ENCODE measurements around the gene DLGAP1.

Gene DLGAP1

DNA sequence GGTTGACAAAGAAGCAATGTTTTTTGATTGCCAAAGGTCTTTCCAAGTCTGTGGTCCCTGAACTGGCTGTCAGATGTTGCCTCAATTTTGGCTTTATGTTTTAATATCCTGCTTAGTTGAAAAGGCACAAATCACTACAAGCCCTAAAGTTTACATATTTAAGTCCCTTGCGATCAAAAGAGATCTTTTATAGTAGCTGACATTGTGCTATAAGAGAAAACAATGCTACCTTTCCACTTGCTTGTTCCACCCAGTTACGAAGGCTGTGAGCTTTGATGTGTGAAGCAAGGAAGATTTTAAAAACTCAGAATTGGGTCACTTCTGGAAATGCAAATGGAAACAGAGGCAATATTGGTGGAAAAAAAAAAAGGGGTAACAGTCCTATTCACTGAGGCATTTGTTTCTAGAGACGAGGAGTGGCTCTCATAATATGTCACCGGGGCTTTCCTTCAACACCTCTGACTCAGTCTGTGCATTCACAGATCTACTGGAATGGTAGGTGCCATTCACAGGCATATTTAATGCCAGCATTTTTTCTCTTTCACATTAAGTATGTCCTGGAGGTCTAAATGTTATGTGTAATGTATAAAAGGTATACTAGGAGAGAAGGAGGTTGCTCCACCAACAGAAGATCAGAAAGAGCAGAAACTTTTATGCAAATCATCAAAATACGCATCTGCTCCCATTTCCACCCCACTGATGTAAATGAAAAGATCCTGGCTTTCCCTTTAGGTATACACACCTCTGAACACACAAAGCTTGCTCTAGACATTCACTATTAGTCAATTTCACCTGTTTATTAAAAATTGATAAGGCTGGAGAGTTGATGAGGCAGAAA, 913.3 kb downstream of the DLGAP1 start:
- TF ChIP-seq SPI1 (IDR thresholded peaks at IDR 0.05; ENCODE audit: borderline replicate concordance, low read depth) (no peak), POLR2AphosphoS5 (IDR thresholded peaks at IDR 0.05; ENCODE audit: low read depth) (no peak), GABPA (IDR thresholded peaks at IDR 0.05; ENCODE audit: low read depth) (no peak)
- TF ChIP-seq, protein P1, sequence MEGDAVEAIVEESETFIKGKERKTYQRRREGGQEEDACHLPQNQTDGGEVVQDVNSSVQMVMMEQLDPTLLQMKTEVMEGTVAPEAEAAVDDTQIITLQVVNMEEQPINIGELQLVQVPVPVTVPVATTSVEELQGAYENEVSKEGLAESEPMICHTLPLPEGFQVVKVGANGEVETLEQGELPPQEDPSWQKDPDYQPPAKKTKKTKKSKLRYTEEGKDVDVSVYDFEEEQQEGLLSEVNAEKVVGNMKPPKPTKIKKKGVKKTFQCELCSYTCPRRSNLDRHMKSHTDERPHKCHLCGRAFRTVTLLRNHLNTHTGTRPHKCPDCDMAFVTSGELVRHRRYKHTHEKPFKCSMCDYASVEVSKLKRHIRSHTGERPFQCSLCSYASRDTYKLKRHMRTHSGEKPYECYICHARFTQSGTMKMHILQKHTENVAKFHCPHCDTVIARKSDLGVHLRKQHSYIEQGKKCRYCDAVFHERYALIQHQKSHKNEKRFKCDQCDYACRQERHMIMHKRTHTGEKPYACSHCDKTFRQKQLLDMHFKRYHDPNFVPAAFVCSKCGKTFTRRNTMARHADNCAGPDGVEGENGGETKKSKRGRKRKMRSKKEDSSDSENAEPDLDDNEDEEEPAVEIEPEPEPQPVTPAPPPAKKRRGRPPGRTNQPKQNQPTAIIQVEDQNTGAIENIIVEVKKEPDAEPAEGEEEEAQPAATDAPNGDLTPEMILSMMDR (IDR thresholded peaks at IDR 0.05; ENCODE audit: insufficient read depth, low read length): no peak
- TF ChIP-seq, protein P2, sequence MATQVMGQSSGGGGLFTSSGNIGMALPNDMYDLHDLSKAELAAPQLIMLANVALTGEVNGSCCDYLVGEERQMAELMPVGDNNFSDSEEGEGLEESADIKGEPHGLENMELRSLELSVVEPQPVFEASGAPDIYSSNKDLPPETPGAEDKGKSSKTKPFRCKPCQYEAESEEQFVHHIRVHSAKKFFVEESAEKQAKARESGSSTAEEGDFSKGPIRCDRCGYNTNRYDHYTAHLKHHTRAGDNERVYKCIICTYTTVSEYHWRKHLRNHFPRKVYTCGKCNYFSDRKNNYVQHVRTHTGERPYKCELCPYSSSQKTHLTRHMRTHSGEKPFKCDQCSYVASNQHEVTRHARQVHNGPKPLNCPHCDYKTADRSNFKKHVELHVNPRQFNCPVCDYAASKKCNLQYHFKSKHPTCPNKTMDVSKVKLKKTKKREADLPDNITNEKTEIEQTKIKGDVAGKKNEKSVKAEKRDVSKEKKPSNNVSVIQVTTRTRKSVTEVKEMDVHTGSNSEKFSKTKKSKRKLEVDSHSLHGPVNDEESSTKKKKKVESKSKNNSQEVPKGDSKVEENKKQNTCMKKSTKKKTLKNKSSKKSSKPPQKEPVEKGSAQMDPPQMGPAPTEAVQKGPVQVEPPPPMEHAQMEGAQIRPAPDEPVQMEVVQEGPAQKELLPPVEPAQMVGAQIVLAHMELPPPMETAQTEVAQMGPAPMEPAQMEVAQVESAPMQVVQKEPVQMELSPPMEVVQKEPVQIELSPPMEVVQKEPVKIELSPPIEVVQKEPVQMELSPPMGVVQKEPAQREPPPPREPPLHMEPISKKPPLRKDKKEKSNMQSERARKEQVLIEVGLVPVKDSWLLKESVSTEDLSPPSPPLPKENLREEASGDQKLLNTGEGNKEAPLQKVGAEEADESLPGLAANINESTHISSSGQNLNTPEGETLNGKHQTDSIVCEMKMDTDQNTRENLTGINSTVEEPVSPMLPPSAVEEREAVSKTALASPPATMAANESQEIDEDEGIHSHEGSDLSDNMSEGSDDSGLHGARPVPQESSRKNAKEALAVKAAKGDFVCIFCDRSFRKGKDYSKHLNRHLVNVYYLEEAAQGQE (IDR thresholded peaks at IDR 0.05; ENCODE audit: insufficient replicate concordance, low read depth): no peak
- Histone ChIP-seq H3K27ac (replicated peaks) (no peak overlapping the region), H3K4me3 (replicated peaks; ENCODE audit: insufficient read depth, low read length) (no peak overlapping the region), H3K27me3 (ENCODE audit: insufficient read depth, poor library complexity, severe bottlenecking) (no peaks in the 10 kb centered on the region)
- DNase-seq (ENCODE audit: low read depth in 1 of 2, low spot score in 1 of 2): no peak

DNA sequence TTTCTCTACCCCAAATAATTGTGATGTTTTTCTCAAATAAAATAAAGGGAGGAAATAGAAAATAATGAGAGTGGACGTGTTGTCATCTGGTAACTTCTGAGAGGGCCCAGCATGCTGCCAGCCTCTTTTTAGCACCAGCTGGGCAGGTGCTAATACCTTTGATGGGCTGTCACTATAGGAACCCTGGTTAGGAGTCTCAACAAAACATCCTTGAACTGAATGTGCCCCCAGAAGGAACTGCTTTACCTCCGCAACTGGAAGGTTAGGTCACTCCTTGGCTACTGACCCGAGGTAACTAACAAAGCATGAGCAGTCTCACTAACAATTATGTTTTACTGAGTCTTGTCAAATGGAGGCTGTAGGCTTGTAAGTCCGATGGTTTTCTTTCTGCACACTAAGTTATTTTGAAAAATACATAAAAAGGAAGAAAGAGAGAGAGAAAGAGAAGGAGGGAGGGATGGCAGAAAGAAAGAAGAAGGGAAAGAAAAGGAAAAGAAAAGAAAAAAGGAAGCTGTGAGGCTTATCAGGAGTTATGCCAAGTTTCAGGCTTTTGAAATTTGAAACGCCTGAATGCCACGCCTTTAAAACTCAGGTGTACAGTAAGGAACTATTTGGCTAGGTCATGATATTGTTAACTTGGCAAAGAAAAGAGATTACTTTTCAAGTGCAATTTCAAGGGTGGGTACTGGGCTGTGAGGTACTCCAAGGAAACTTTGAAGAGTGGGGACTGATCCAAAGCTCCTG, 914.1 kb downstream of the DLGAP1 start:
- H3K27me3 ChIP-seq (ENCODE audit: insufficient read depth, poor library complexity, severe bottlenecking): no peaks in the 10 kb centered on the region
- no peak for DNase-seq (ENCODE audit: low read depth in 1 of 2, low spot score in 1 of 2)
- H3K4me3 ChIP-seq (replicated peaks; ENCODE audit: insufficient read depth, low read length): no peak overlapping the region
- H3K27ac ChIP-seq (replicated peaks): no peak overlapping the region
- no peak for TF ChIP-seq SPI1 (IDR thresholded peaks at IDR 0.05; ENCODE audit: borderline replicate concordance, low read depth)
- TF ChIP-seq, protein P1 (IDR thresholded peaks at IDR 0.05; ENCODE audit: insufficient read depth, low read length): no peak
- TF ChIP-seq, protein P2 (IDR thresholded peaks at IDR 0.05; ENCODE audit: insufficient replicate concordance, low read depth): no peak

DNA sequence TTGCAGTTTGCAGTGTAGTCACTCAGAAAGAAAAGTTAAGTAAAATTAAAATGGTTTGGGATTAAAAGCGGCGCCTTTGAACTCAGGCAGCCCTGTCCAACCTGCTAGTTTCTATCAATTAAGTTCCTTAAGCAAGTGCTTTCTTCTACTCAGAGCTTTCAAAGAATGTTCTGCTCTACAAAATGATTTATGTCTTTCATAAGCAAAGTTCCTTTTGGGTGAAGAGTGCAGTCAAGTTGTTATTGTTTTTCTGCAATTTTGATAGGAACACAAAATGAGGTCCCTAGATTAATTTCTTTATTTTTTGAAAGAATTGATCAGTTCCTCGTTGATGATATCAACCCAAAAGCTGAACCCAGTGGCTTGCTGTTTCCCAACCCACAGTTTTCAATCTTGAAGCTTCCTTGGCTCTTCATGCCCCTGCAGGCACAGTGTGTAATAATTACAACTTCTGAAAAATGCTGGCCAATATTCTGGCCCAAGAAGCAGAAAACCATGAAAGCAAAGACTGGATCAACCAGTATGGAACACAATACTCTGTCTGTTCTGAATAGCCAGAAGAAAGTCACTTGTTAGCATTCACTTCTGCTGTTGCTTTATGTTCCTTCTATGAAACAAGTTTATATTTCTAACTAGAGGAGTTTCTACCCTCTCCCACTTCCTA, 916.0 kb downstream of the DLGAP1 start:
- no peaks in the 10 kb centered on the region for H3K27me3 ChIP-seq (ENCODE audit: insufficient read depth, poor library complexity, severe bottlenecking)
- H3K27ac ChIP-seq (replicated peaks): no peak overlapping the region

More for the DNA sequence above, 916.0 kb downstream of the DLGAP1 start:
- no peak overlapping the region for H3K4me3 ChIP-seq (replicated peaks; ENCODE audit: insufficient read depth, low read length)
- TF ChIP-seq, protein P1 (IDR thresholded peaks at IDR 0.05; ENCODE audit: insufficient read depth, low read length): no peak
- TF ChIP-seq SPI1 (IDR thresholded peaks at IDR 0.05; ENCODE audit: borderline replicate concordance, low read depth): no peak
- DNase-seq (ENCODE audit: low read depth in 1 of 2, low spot score in 1 of 2): no peak

Measured in HL-60 (cell line).